Measurements from ENCODE around the gene RELL2. TPM values are rescaled to one million over a fixed set of nuclear protein-coding genes. Genes with fewer than 3 reads are reported as not detected.
A peak's percentile ranks its signal among the peaks of the same experiment; 100 is the strongest.

Gene RELL2, protein sequence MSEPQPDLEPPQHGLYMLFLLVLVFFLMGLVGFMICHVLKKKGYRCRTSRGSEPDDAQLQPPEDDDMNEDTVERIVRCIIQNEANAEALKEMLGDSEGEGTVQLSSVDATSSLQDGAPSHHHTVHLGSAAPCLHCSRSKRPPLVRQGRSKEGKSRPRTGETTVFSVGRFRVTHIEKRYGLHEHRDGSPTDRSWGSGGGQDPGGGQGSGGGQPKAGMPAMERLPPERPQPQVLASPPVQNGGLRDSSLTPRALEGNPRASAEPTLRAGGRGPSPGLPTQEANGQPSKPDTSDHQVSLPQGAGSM
- total RNA-seq = 16.8 and 18.9 TPM in 2 replicates

DNA sequence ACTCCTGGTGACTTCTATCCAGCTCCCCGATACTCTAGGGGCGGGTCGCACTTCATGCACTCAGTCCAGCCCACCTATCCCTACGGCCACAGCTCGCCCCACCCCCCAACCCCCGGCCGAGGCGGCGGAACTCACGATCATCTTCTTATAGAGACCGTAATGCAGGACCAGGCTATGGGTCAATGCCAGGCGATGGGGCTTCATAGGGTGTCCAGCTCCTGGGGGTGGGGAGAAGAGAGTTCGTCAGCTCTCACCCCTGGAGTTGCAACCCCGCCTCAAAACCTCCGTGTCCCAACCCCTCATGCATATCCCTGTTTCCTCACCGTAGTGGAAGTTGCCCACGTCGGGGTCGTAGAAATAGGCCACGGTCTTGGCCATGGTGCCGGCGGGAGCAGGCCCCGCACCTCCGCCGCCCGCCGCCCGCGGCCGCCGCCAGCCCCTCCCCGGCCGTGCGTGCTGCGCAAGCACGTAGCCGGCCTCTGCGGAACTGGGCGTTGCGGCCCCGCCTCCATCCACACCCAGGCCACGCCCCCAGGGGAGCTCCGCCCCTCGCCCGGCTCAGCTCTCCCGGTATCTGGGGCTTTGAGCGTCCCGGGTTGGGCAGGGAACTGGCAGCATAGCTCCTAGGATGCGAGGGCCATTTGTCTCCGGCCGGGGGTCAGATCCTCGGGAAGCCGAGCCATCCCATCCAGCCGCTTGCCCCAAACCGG is at the start of gene RELL2, which contains the start of gene HDAC3:
Gene RELL2 (plus strand): TSS at position 585 of the 710 bp plus-strand sequence. CDS start 1,229 bp downstream, outside the sequence.
Gene HDAC3 (minus strand): TSS at position 437 of the 710 bp plus-strand sequence. CDS start 59 bp downstream, at position 378.
- TF ChIP-seq, protein P1, sequence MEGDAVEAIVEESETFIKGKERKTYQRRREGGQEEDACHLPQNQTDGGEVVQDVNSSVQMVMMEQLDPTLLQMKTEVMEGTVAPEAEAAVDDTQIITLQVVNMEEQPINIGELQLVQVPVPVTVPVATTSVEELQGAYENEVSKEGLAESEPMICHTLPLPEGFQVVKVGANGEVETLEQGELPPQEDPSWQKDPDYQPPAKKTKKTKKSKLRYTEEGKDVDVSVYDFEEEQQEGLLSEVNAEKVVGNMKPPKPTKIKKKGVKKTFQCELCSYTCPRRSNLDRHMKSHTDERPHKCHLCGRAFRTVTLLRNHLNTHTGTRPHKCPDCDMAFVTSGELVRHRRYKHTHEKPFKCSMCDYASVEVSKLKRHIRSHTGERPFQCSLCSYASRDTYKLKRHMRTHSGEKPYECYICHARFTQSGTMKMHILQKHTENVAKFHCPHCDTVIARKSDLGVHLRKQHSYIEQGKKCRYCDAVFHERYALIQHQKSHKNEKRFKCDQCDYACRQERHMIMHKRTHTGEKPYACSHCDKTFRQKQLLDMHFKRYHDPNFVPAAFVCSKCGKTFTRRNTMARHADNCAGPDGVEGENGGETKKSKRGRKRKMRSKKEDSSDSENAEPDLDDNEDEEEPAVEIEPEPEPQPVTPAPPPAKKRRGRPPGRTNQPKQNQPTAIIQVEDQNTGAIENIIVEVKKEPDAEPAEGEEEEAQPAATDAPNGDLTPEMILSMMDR (IDR thresholded peaks at IDR 0.05) = no peak

GRCh38 chr5:141590127-141590526 is 46.7 kb upstream of the RELL2 start:
- DNase-seq (no peak), ATAC-seq (ENCODE audit: low read depth) (no peak)
- no peak overlapping the region for H3K4me3 Mint-ChIP-seq
- TF ChIP-seq, protein P1 (IDR thresholded peaks at IDR 0.05) = no peak
- H3K36me3 Mint-ChIP-seq (ENCODE audit: low read depth) = peaks cover 56% of the 10 kb centered on the region
- POLR2A ChIA-PET = interaction anchor here (0.5 to 0.6 kb wide), 2 partner anchors 220 to 809 kb away, joined by 3 read pairs; partner anchors contain the start of gene PCDHGB3
- H3K4me1 Mint-ChIP-seq = peaks cover 21% of the 10 kb centered on the region
- CTCF ChIA-PET = interaction anchor here (6.7 kb wide), 1 partner anchor 27 kb away, joined by 315 read pairs; the partner anchor contains the start of gene DIAPH1
- no peaks in the 10 kb centered on the region for H3K9me3 Mint-ChIP-seq
- no peaks in the 10 kb centered on the region for H3K27me3 Mint-ChIP-seq
- no peak overlapping the region for H3K27ac Mint-ChIP-seq
- intact Hi-C loops (cut with micrococcal nuclease) = loop anchor here (5.0 kb wide), 1 partner anchor 287 kb away; the partner anchor contains the start of gene PCDH1

More for the DNA sequence above, at the start of gene RELL2, which contains the start of gene HDAC3:
- intact Hi-C loops (cut with micrococcal nuclease) = loop anchor here (1.0 to 5.0 kb wide), 6 partner anchors 17 to 1234 kb away; partner anchors contain the start of genes ANKHD1, NDFIP1, RNF14 and TAF7
- ChIA-PET POLR2A (interaction anchor here (0.5 to 5.8 kb wide), 19 partner anchors 10 to 1490 kb away, joined by 3 to 95 read pairs (median 5); partner anchors contain the start of genes DELE1, DIAPH1, FCHSD1 and IK), CTCF (interaction anchor here (0.7 to 9.1 kb wide), 7 partner anchors 13 to 69 kb away, joined by 3 to 87 read pairs (median 8); partner anchors contain the start of genes DIAPH1 and FCHSD1)
- Mint-ChIP-seq H3K4me1 (peaks cover 39% of the 10 kb centered on the region), H3K9me3 (no peaks in the 10 kb centered on the region), H3K4me3 (peak within 1 kb of the TSS; percentile 89), H3K36me3 (ENCODE audit: low read depth) (peaks cover 27% of the 10 kb centered on the region), H3K27me3 (no peaks in the 10 kb centered on the region), H3K27ac (peak within 1 kb of the TSS; percentile 73)
- DNase-seq (peak; percentile 99), ATAC-seq (ENCODE audit: low read depth) (peak; percentile 84)

- H3K4me1 Mint-ChIP-seq = peaks cover 63% of the 10 kb centered on the region
- CTCF ChIA-PET = interaction anchor here (1.0 to 3.2 kb wide), 2 partner anchors 21 to 41 kb away, joined by 3 to 41 read pairs; partner anchors contain the start of gene DIAPH1
Measured at GRCh38 chr5:141596867-141597266, 39.9 kb upstream of the RELL2 start.

GRCh38 chr5:141597394-141597793 is 39.4 kb upstream of the RELL2 start:
- CTCF ChIA-PET = interaction anchor here (1.0 to 3.2 kb wide), 2 partner anchors 21 to 40 kb away, joined by 3 to 41 read pairs; partner anchors contain the start of gene DIAPH1
- ATAC-seq (ENCODE audit: low read depth) (no peak), DNase-seq (no peak)
- POLR2A ChIA-PET = interaction anchor here (0.6 to 1.4 kb wide), 4 partner anchors 8 to 21 kb away, joined by 3 to 13 read pairs (median 3); partner anchors contain the start of gene DIAPH1
- Mint-ChIP-seq H3K4me3 (no peak overlapping the region), H3K27ac (peak overlapping the region; percentile 36), H3K36me3 (ENCODE audit: low read depth) (peaks cover 30% of the 10 kb centered on the region), H3K9me3 (peaks cover 5% of the 10 kb centered on the region), H3K4me1 (peaks cover 62% of the 10 kb centered on the region), H3K27me3 (no peaks in the 10 kb centered on the region)
- intact Hi-C loops (cut with micrococcal nuclease) = loop anchor here (1.0 kb wide), 1 partner anchor 8 kb away; no protein-coding TSS in a partner anchor
- TF ChIP-seq, protein P1 (IDR thresholded peaks at IDR 0.05) = no peak

More at GRCh38 chr5:141596867-141597266, 39.9 kb upstream of the RELL2 start:
- Mint-ChIP-seq H3K27ac (peak overlapping the region; percentile 36), H3K9me3 (peaks cover 5% of the 10 kb centered on the region), H3K36me3 (ENCODE audit: low read depth) (peaks cover 32% of the 10 kb centered on the region), H3K27me3 (no peaks in the 10 kb centered on the region), H3K4me3 (no peak overlapping the region)
- TF ChIP-seq, protein P1 (IDR thresholded peaks at IDR 0.05) = no peak
- intact Hi-C loops (cut with micrococcal nuclease) = loop anchor here (1.0 kb wide), 1 partner anchor 8 kb away; no protein-coding TSS in a partner anchor
- DNase-seq (no peak), ATAC-seq (ENCODE audit: low read depth) (no peak)
- POLR2A ChIA-PET = interaction anchor here (0.6 to 1.4 kb wide), 4 partner anchors 9 to 22 kb away, joined by 3 to 13 read pairs (median 3); partner anchors contain the start of gene DIAPH1
